Natural killer cell (primary cell): Measurements from ENCODE around the gene NHSL2. TPM values are rescaled to one million over a fixed set of nuclear protein-coding genes. Genes with fewer than 3 reads are reported as not detected.
"Not testable (repeated sequence)": the region's sequence is repeated elsewhere in the genome, so short reads cannot be mapped to it uniquely, and the experiment has no call there.

Source experiments
- ATAC-seq, 3 donors: fragments of 150-1000 bp in 2 of 3; fragments of 200-7000 bp in 1 of 3; cut with Tn5 transposase; 1 replicate in 1 of 3; 2 replicates in 2 of 3; pipeline ENCODE4 v1.10.0; 2021; ENCODE audit warnings: mild to moderate bottlenecking in 2 of 3, moderate library complexity in 2 of 3
- DNase-seq, 2 donors: peaks; one replicate each; pipeline versions ENCODE4 v3.0.0 to v3.0.0-alpha.2; 2013 to 2021; ENCODE audit warnings: mixed read lengths in 1 of 2
- H3K27ac ChIP-seq: one replicate; pipeline ENCODE4 v1.5.1; 2013; ENCODE audit warnings: mild to moderate bottlenecking, low read length
- H3K27me3 ChIP-seq: one replicate; pipeline ENCODE4 v1.6.1; 2013; ENCODE audit warnings: low read length; ENCODE audit not compliant: control insufficient read depth, insufficient read depth
- H3K36me3 ChIP-seq: one replicate; pipeline ENCODE4 v1.6.1; 2013; ENCODE audit warnings: low read length; ENCODE audit not compliant: control insufficient read depth, insufficient read depth
- H3K4me1 ChIP-seq: one replicate; pipeline ENCODE4 v1.6.1; 2013; ENCODE audit warnings: low read length; ENCODE audit not compliant: control insufficient read depth, insufficient read depth
- H3K4me3 ChIP-seq: one replicate; pipeline ENCODE4 v1.5.1; 2013; ENCODE audit warnings: low read length
- H3K9me3 ChIP-seq: one replicate; pipeline ENCODE4 v1.6.1; 2013; ENCODE audit warnings: low read length; ENCODE audit not compliant: control insufficient read depth, insufficient read depth
- H3K27ac Mint-ChIP-seq, 2 donors: one replicate each; pipeline ENCODE4 v1.8.0; 2022; ENCODE audit warnings: mild to moderate bottlenecking in 2 of 2, mixed read lengths in 2 of 2, moderate library complexity in 1 of 2
- H3K27me3 Mint-ChIP-seq, 2 donors: one replicate each; pipeline ENCODE4 v1.8.0; 2022; ENCODE audit warnings: low read depth in 2 of 2, mixed read lengths in 2 of 2
- H3K36me3 Mint-ChIP-seq: one replicate; pipeline ENCODE4 v1.8.0; 2022; ENCODE audit warnings: mixed read lengths
- H3K4me1 Mint-ChIP-seq, 2 donors: one replicate each; pipeline ENCODE4 v1.8.0; 2022; ENCODE audit warnings: mixed read lengths in 2 of 2
- H3K4me3 Mint-ChIP-seq: one replicate; pipeline ENCODE4 v1.8.0; 2022; ENCODE audit warnings: mild to moderate bottlenecking, moderate library complexity, mixed read lengths
- H3K9me3 Mint-ChIP-seq, 2 donors: one replicate each; pipeline ENCODE4 v1.8.0; 2022; ENCODE audit warnings: mixed read lengths in 2 of 2
- CTCF ChIP-seq: fragments of 200-600 bp; IDR thresholded peaks from one replicate; pipeline ENCODE4 v1.8.0; 2022; ENCODE audit warnings: antibody characterized with exemption
- WGBS: methylation state at CpG from one replicate; pipeline ENCODE4 v1.1.7; 2013; ENCODE audit warnings: missing lambda C conversion rate; ENCODE audit not compliant: insufficient coverage; 5-methylcytosine and 5-hydroxymethylcytosine counted together
- intact Hi-C: fragments of 100-400 bp; cut with micrococcal nuclease; formaldehyde crosslinking; loops from one replicate; pipeline ENCODE4 v1.14.2; 2022
- total RNA-seq, 4 donors: library from RNA; stranded (reverse); fragments of 120-200 nt in 1 of 4; gene quantifications; one replicate each; pipeline versions ENCODE4 v1.2.3 to v1.2.4, GENCODE V29; 2013 to 2022

NHSL2 gene
- total RNA-seq, 3 donors from 2014 or later (not counting 1 experiment from before 2014, with no cell fraction given) = 15.0 to 32.5 (median 30.8) TPM

GRCh38 chrX:71958281-71958675, 47.6 kb downstream of the NHSL2 start:
- H3K4me1 ChIP-seq = no peaks in the 10 kb centered on the region
- peaks cover 3 to 14% of the 10 kb centered on the region in 2 donors for H3K27me3 Mint-ChIP-seq
- H3K27ac ChIP-seq = no peak overlapping the region
- no peaks in the 10 kb centered on the region for H3K9me3 Mint-ChIP-seq
- no peak overlapping the region for H3K4me3 ChIP-seq
- ATAC-seq = no peak
- H3K27ac Mint-ChIP-seq = no peak overlapping the region
- 71% methylated on average over 1 of the region's 2 CpGs for WGBS
- H3K36me3 Mint-ChIP-seq = no peaks in the 10 kb centered on the region
- intact Hi-C loops = no loop called here
- no peaks in the 10 kb centered on the region for H3K4me1 Mint-ChIP-seq
- H3K4me3 Mint-ChIP-seq = no peak overlapping the region
- no peaks in the 10 kb centered on the region for H3K27me3 ChIP-seq
- no peak for DNase-seq
- H3K36me3 ChIP-seq = no peaks in the 10 kb centered on the region
- no peaks in the 10 kb centered on the region for H3K9me3 ChIP-seq
- TF ChIP-seq CTCF = no peak

GRCh38 chrX:71964184-71964583, 53.5 kb downstream of the NHSL2 start:
- H3K27ac ChIP-seq, H3K27ac Mint-ChIP-seq, H3K4me1 Mint-ChIP-seq, H3K4me1 ChIP-seq, H3K4me3 ChIP-seq, DNase-seq, ATAC-seq, H3K36me3 ChIP-seq, H3K9me3 Mint-ChIP-seq, H3K27me3 ChIP-seq, H3K9me3 ChIP-seq, H3K4me3 Mint-ChIP-seq, intact Hi-C loops, H3K36me3 Mint-ChIP-seq: not testable (repeated sequence)
- H3K27me3 Mint-ChIP-seq = peaks cover 5 to 34% of the 10 kb centered on the region in 2 donors

GRCh38 chrX:71974916-71975315, 64.3 kb downstream of the NHSL2 start:
- Histone ChIP-seq H3K36me3 (no peaks in the 10 kb centered on the region), H3K9me3 (no peaks in the 10 kb centered on the region), H3K4me1 (no peaks in the 10 kb centered on the region), H3K27ac (no peak overlapping the region), H3K27me3 (no peaks in the 10 kb centered on the region), H3K4me3 (no peak overlapping the region)
- ATAC-seq = no peak
- H3K9me3 Mint-ChIP-seq = no peaks in the 10 kb centered on the region
- no peaks in the 10 kb centered on the region for H3K36me3 Mint-ChIP-seq
- no peak overlapping the region for H3K27ac Mint-ChIP-seq
- no peak for TF ChIP-seq CTCF
- no peak for DNase-seq
- no peak overlapping the region for H3K4me3 Mint-ChIP-seq
- WGBS = 93% methylated on average over 4 of the region's 4 CpGs
- H3K4me1 Mint-ChIP-seq = no peaks in the 10 kb centered on the region
- H3K27me3 Mint-ChIP-seq = peaks cover 3 to 17% of the 10 kb centered on the region in 2 donors
- intact Hi-C loops = no loop called here

- intact Hi-C loops = no loop called here
- H3K9me3 Mint-ChIP-seq = no peaks in the 10 kb centered on the region
- 49% methylated on average over 3 of the region's 3 CpGs for WGBS
These were observed 66.1 kb downstream of the NHSL2 start for GRCh38 chrX:71976753-71977152.

More at GRCh38 chrX:71976753-71977152, 66.1 kb downstream of the NHSL2 start:
- Mint-ChIP-seq H3K27ac (no peak overlapping the region), H3K4me3 (no peak overlapping the region), H3K27me3 (peaks cover 3 to 20% of the 10 kb centered on the region in 2 donors), H3K36me3 (no peaks in the 10 kb centered on the region), H3K4me1 (no peaks in the 10 kb centered on the region)
- DNase-seq (no peak), ATAC-seq (no peak)
- H3K4me3 ChIP-seq = no peak overlapping the region
- no peaks in the 10 kb centered on the region for H3K4me1 ChIP-seq
- no peaks in the 10 kb centered on the region for H3K36me3 ChIP-seq
- no peak overlapping the region for H3K27ac ChIP-seq
- no peak for TF ChIP-seq CTCF
- no peaks in the 10 kb centered on the region for H3K9me3 ChIP-seq
- no peaks in the 10 kb centered on the region for H3K27me3 ChIP-seq
